ENCODE measurements around the gene ROBO1.

DNA sequence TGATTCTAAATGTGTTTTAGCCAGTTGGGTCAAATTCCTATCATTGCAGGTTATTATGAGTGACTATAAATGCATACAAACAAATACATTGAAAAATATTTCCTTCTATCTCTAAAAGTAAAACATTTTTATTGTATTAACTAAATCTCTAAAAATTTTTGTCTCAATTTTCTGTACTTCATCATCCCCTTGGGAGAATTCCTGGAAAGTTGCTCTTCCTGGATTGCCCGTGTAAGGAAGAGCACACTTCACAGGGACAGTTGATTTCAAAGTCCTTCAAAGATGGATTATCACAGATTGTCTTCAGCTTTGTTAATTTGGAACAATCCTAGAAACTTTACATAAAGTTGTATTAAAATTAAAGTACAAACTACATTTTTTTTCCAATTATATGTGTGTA lies 595.6 kb downstream of the ROBO1 start:
- TF ChIP-seq, protein P1, sequence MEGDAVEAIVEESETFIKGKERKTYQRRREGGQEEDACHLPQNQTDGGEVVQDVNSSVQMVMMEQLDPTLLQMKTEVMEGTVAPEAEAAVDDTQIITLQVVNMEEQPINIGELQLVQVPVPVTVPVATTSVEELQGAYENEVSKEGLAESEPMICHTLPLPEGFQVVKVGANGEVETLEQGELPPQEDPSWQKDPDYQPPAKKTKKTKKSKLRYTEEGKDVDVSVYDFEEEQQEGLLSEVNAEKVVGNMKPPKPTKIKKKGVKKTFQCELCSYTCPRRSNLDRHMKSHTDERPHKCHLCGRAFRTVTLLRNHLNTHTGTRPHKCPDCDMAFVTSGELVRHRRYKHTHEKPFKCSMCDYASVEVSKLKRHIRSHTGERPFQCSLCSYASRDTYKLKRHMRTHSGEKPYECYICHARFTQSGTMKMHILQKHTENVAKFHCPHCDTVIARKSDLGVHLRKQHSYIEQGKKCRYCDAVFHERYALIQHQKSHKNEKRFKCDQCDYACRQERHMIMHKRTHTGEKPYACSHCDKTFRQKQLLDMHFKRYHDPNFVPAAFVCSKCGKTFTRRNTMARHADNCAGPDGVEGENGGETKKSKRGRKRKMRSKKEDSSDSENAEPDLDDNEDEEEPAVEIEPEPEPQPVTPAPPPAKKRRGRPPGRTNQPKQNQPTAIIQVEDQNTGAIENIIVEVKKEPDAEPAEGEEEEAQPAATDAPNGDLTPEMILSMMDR (IDR thresholded peaks at IDR 0.05; ENCODE audit: insufficient read depth, low read length, poor library complexity, severe bottlenecking): no peak
- no peak for TF ChIP-seq EZH2phosphoT487 (conservative IDR thresholded peaks at IDR 0.05; ENCODE audit: low read length)
